SK-N-SH treated with all-trans-retinoic acid at 6 μM for 48 hours (cell line): ENCODE measurements around the gene PRDM10.

Source experiments
- ISL1 ChIP-seq: fragments of 250-450 bp; sonication (Bioruptor Pico); IDR thresholded peaks from 2 replicates; pipeline ENCODE4 v2.1.2; 2022; ENCODE audit warnings: mild to moderate bottlenecking, moderate library complexity
- SNAI2 ChIP-seq: fragments of 250-450 bp; sonication (Bioruptor Pico); IDR thresholded peaks from 2 replicates; pipeline ENCODE4 v1.5.0; 2020; ENCODE audit warnings: mild to moderate bottlenecking, moderate library complexity
- TCF4 ChIP-seq: fragments of 250-450 bp; sonication (Bioruptor Pico); IDR thresholded peaks from 2 replicates; pipeline ENCODE4 v1.8.0; 2021; ENCODE audit warnings: mild to moderate bottlenecking, moderate library complexity, borderline replicate concordance
- TOX ChIP-seq: fragments of 250-450 bp; sonication (Bioruptor Pico); IDR thresholded peaks from 2 replicates; pipeline ENCODE4 v1.8.0; 2021; ENCODE audit warnings: mild to moderate bottlenecking, moderate library complexity, borderline replicate concordance
- TSHZ2 ChIP-seq: fragments of 250-450 bp; sonication (Bioruptor Pico); IDR thresholded peaks from 2 replicates; pipeline ENCODE4 v1.5.0; 2020; ENCODE audit warnings: mild to moderate bottlenecking, moderate library complexity
- ZNF70 ChIP-seq: fragments of 450-650 bp; formaldehyde crosslinking; IDR thresholded peaks from 2 replicates; pipeline ENCODE4 v1.5.0; 2020; ENCODE audit warnings: mild to moderate bottlenecking, moderate library complexity

GRCh38 chr11:129861702-129862522, 140.7 kb downstream of the PRDM10 start:
- TF ChIP-seq ISL1 (CRISPR knock-in tag) (peak; percentile 83), SNAI2 (CRISPR knock-in tag) (no peak), ZNF70 (no peak), TSHZ2 (CRISPR knock-in tag) (no peak), TCF4 (no peak), TOX (CRISPR knock-in tag) (no peak)
